Body of pancreas (tissue), 4 donors: Measurements from ENCODE around the gene KRTAP3-1. TPM values are rescaled to one million over a fixed set of nuclear protein-coding genes. Genes with fewer than 3 reads are reported as not detected.
"Not testable (repeated sequence)": the region's sequence is repeated elsewhere in the genome, so short reads cannot be mapped to it uniquely, and the experiment has no call there.

Experiments
- ATAC-seq: fragments of 150-250 bp; one replicate; pipeline ENCODE4 v1.9.1; 2016
- DNase-seq, 4 donors: peaks; one replicate each; pipeline ENCODE4 v3.0.0-alpha.2; 2019
- H3K27ac ChIP-seq, 4 donors: fragments of 200-600 bp; sonication (generic); 1 replicate in 3 of 4; 2 replicates in 1 of 4; pipeline versions ENCODE4 v1.5.1 to v1.6.1; 2016 to 2019; ENCODE audit warnings: mild to moderate bottlenecking in 1 of 4, mixed read lengths in 1 of 4, moderate library complexity in 1 of 4
- H3K27me3 ChIP-seq, 2 donors: fragments of 200-600 bp; sonication (generic); one replicate each; pipeline ENCODE4 v1.6.0; 2016; ENCODE audit warnings: mild to moderate bottlenecking in 1 of 2
- H3K36me3 ChIP-seq, 2 donors: fragments of 200-600 bp; sonication (generic); replicated peaks in 1 of 2; 2 replicates each; pipeline ENCODE4 v1.5.1; 2016; ENCODE audit warnings: low read depth in 2 of 2; ENCODE audit not compliant: insufficient read depth in 1 of 2
- H3K4me1 ChIP-seq: fragments of 200-600 bp; sonication (generic); one replicate; pipeline ENCODE4 v1.6.0; 2016
- H3K4me3 ChIP-seq, 2 donors: fragments of 200-600 bp; sonication (generic); 1 replicate in 1 of 2; 2 replicates in 1 of 2; pipeline ENCODE4 v1.5.1; 2016 to 2019
- H3K9me3 ChIP-seq, 3 donors: fragments of 200-600 bp; sonication (generic); 1 replicate in 2 of 3; 2 replicates in 1 of 3; pipeline ENCODE4 v1.5.1; 2016
- POLR2A ChIP-seq, 3 donors: fragments of 450-650 bp; IDR thresholded peaks; one replicate each; pipeline ENCODE4 v1.6.1; 2016; ENCODE audit warnings: antibody characterized with exemption in 3 of 3, mild to moderate bottlenecking in 2 of 3
- WGBS, 2 donors: methylation state at CpG; one replicate each; pipeline ENCODE4 v1.1.5; 2017; 5-methylcytosine and 5-hydroxymethylcytosine counted together
- intact Hi-C: fragments of 100-400 bp; cut with DNase I; formaldehyde crosslinking; loops from one replicate; pipeline ENCODE4 v1.15.1; 2023
- total RNA-seq, 2 donors: library from RNA; depleted of rRNA; stranded (reverse); fragments of >200 nt; gene quantifications; one replicate each; pipeline ENCODE4 v1.1.0, GENCODE V29; 2016
- TF ChIP-seq, protein P1 (sequence below), 7 experiments: fragments of 450-650 bp in 4 of 7; fragments of 200-600 bp in 3 of 7; sonication (generic) in 3 of 7; IDR thresholded peaks; one replicate each; pipeline ENCODE4 v1.5.1; 2016 to 2019; ENCODE audit warnings: antibody characterized with exemption in 7 of 7

KRTAP3-1 gene
- total RNA-seq, 2 donors from 2014 or later: not detected

- no peak for TF ChIP-seq POLR2A (IDR thresholded peaks at IDR 0.05)
- TF ChIP-seq, protein P1, sequence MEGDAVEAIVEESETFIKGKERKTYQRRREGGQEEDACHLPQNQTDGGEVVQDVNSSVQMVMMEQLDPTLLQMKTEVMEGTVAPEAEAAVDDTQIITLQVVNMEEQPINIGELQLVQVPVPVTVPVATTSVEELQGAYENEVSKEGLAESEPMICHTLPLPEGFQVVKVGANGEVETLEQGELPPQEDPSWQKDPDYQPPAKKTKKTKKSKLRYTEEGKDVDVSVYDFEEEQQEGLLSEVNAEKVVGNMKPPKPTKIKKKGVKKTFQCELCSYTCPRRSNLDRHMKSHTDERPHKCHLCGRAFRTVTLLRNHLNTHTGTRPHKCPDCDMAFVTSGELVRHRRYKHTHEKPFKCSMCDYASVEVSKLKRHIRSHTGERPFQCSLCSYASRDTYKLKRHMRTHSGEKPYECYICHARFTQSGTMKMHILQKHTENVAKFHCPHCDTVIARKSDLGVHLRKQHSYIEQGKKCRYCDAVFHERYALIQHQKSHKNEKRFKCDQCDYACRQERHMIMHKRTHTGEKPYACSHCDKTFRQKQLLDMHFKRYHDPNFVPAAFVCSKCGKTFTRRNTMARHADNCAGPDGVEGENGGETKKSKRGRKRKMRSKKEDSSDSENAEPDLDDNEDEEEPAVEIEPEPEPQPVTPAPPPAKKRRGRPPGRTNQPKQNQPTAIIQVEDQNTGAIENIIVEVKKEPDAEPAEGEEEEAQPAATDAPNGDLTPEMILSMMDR (IDR thresholded peaks at IDR 0.05): no peak
- intact Hi-C loops: no loop called here
- 49 to 52% methylated on average over 2 of the region's 2 CpGs for WGBS, 2 donors
Observed at GRCh38 chr17:41049110-41049509, 40.2 kb upstream of the KRTAP3-1 start.

DNA sequence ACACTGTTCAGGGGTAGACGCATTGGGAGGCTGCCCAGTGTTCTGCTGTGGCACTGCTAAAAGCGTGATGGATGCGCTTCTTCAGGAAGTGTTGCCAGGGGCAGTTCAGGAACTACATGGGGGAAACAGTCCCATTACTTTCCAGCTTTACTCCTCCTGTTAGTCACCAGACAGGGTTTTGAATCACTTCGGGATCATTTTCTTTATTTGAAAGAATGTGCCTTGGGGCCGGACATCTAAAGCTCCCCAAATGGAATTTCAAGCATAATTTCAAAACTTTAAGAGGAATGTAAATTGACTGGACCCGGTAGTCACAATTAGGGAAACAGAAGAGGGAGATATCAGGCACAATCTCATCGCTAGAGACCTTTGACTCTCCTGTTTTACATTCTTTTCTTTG, 39.5 kb upstream of the KRTAP3-1 start:
- Histone ChIP-seq H3K27me3 (no peaks in the 10 kb centered on the region), H3K9me3 (no peaks in the 10 kb centered on the region), H3K36me3 (no peaks in the 10 kb centered on the region), H3K4me3 (no peak overlapping the region), H3K4me1 (no peaks in the 10 kb centered on the region), H3K27ac (no peak overlapping the region)
- WGBS, 2 donors: 59 to 60% methylated on average over 7 of the region's 7 CpGs
- intact Hi-C loops: no loop called here
- ATAC-seq (no peak), DNase-seq (no peak)
- TF ChIP-seq, protein P1 (IDR thresholded peaks at IDR 0.05): no peak
- TF ChIP-seq POLR2A (IDR thresholded peaks at IDR 0.05): no peak

More at GRCh38 chr17:41049110-41049509, 40.2 kb upstream of the KRTAP3-1 start:
- no peak overlapping the region for H3K4me3 ChIP-seq
- no peak for DNase-seq
- ATAC-seq: no peak
- H3K27ac ChIP-seq: no peak overlapping the region
- H3K36me3 ChIP-seq: no peaks in the 10 kb centered on the region
- no peaks in the 10 kb centered on the region for H3K4me1 ChIP-seq
- no peaks in the 10 kb centered on the region for H3K27me3 ChIP-seq
- no peaks in the 10 kb centered on the region for H3K9me3 ChIP-seq

- H3K9me3 ChIP-seq, H3K27ac ChIP-seq, H3K27me3 ChIP-seq, H3K4me3 ChIP-seq, DNase-seq, intact Hi-C loops, ATAC-seq, H3K4me1 ChIP-seq, H3K36me3 ChIP-seq: not testable (repeated sequence)
- WGBS, 2 donors: 38 to 41% methylated on average over 8 to 12 of the region's 33 CpGs
Observed at GRCh38 chr17:41046735-41047465, 38.0 kb upstream of the KRTAP3-1 start, which contains the start of gene KRTAP2-1. KRTAP2-1 (minus strand) TSS chr17:41047316; CDS start chr17:41047267, 49 bp downstream.

DNA sequence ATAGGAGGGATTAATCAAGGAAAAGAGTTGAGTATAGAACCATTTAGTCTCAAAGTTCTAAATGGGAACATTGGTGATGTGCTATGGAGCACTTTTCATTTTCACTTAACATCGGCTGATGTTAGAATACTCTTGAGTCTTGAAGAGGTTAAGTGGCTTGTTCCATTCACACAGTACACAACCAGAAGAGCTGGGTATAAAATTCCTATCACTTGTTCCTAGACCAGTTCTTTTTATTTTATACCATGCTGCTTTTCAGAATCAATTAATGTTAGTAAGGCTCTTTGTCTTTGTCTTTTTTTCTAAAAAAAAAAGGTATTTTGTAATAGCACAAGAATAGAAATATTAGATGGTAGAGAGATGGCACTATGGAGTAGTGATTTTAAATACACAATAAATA, 34.0 kb upstream of the KRTAP3-1 start:
- H3K4me3 ChIP-seq: no peak overlapping the region
- WGBS, 2 donors: 96 to 100% methylated on average over 1 of the region's 1 CpG
- no peaks in the 10 kb centered on the region for H3K9me3 ChIP-seq
- peaks cover 13% of the 10 kb centered on the region for H3K4me1 ChIP-seq
- ATAC-seq (no peak), DNase-seq (no peak)
- no peaks in the 10 kb centered on the region for H3K27me3 ChIP-seq
- H3K36me3 ChIP-seq: no peaks in the 10 kb centered on the region
- intact Hi-C loops: no loop called here
- TF ChIP-seq POLR2A (IDR thresholded peaks at IDR 0.05): no peak
- TF ChIP-seq, protein P1 (IDR thresholded peaks at IDR 0.05): no peak
- no peak overlapping the region for H3K27ac ChIP-seq

- H3K27me3 ChIP-seq, H3K36me3 ChIP-seq, intact Hi-C loops, H3K9me3 ChIP-seq, H3K4me3 ChIP-seq: not testable (repeated sequence)
- peak within 1 kb of the TSS in 3 of 4 donors; percentile 35 to 60 (median 49) for H3K27ac ChIP-seq
- WGBS, 2 donors: 48% methylated on average over 11 to 14 of the region's 14 CpGs
- DNase-seq: peak; percentile 62 to 82 (median 71)
- TF ChIP-seq, protein P1 (IDR thresholded peaks at IDR 0.05): peak in 3 of 7 experiments; percentile 23 to 40 (median 32)
- ATAC-seq: peak; percentile 73
- peaks cover 13% of the 10 kb centered on the region for H3K4me1 ChIP-seq
Observed at GRCh38 chr17:41040783-41041571, 32.0 kb upstream of the KRTAP3-1 start, which contains the start of gene KRTAP1-1. KRTAP1-1 (minus strand) TSS chr17:41041450; CDS start chr17:41041397, 53 bp downstream.
